HEK293 (cell line): ENCODE results near the gene TFE3.

ENCODE experiments used
- CTCF ChIA-PET: fragments of 350-600 bp; formaldehyde crosslinking; extraction: SDS; loops from one replicate; lab custom pipeline; 2021; ENCODE audit warnings: antibody characterized with exemption; lab: Yijun Ruan, JAX
- POLR2A ChIA-PET: fragments of 300-600 bp; formaldehyde crosslinking; extraction: SDS; loops from one replicate; lab custom pipeline; 2020; ENCODE audit warnings: antibody characterized with exemption, inconsistent platforms; lab: Yijun Ruan, JAX
- H3K27ac ChIP-seq: fragments of 200-500 bp; sonication (Bioruptor generic); 2 replicates; pipeline ENCODE4 v1.5.1; 2014; ENCODE audit warnings: low read depth, low read length, control low read depth, inconsistent platforms; ENCODE audit errors: extremely low read depth
- H3K36me3 ChIP-seq, 2 experiments: fragments of 200-500 bp in 1 of 2; sonication (Bioruptor generic) in 1 of 2; 1 replicate in 1 of 2; 2 replicates in 1 of 2; pipeline ENCODE4 v1.5.1; 2014 to 2017; ENCODE audit warnings: inconsistent platforms in 2 of 2, low read length in 2 of 2; ENCODE audit not compliant: control insufficient read depth in 2 of 2, insufficient read depth in 1 of 2
- H3K4me1 ChIP-seq: fragments of 200-500 bp; sonication (Bioruptor generic); 2 replicates; pipeline ENCODE4 v1.5.1; 2014; ENCODE audit warnings: mild to moderate bottlenecking, low read length, inconsistent platforms; ENCODE audit not compliant: control insufficient read depth, insufficient read depth
- H3K4me3 ChIP-seq: 2 replicates; pipeline ENCODE4 v1.5.1; 2011; ENCODE audit warnings: low read depth, mild to moderate bottlenecking, control low read depth, low read length, moderate library complexity
- H3K9me3 ChIP-seq: fragments of 200-500 bp; sonication (Bioruptor generic); 2 replicates; pipeline ENCODE4 v1.5.1; 2014; ENCODE audit warnings: low read depth, low read length, inconsistent platforms; ENCODE audit not compliant: control insufficient read depth, insufficient read depth
- CTCF ChIP-seq: fragments of 450-650 bp; formaldehyde crosslinking; IDR thresholded peaks from 2 replicates; pipeline ENCODE4 v1.5.1; 2016; ENCODE audit warnings: missing biosample characterization, missing genetic modification characterization
- GFI1B ChIP-seq: fragments of 450-650 bp; formaldehyde crosslinking; IDR thresholded peaks from 2 replicates; pipeline ENCODE4 v1.5.1; 2016; ENCODE audit warnings: missing biosample characterization, missing genetic modification characterization
- PRDM10 ChIP-seq: fragments of 450-650 bp; formaldehyde crosslinking; IDR thresholded peaks from 2 replicates; pipeline ENCODE4 v1.5.1; 2016; ENCODE audit warnings: missing biosample characterization, missing genetic modification characterization
- ZNF114 ChIP-seq: fragments of 450-650 bp; formaldehyde crosslinking; IDR thresholded peaks from 2 replicates; pipeline ENCODE4 v1.5.0; 2017; ENCODE audit warnings: missing biosample characterization, missing genetic modification characterization
- ZNF133 ChIP-seq: fragments of 450-650 bp; formaldehyde crosslinking; IDR thresholded peaks from 2 replicates; pipeline ENCODE4 v1.5.1; 2016; ENCODE audit warnings: missing biosample characterization, missing genetic modification characterization
- ZNF26 ChIP-seq: fragments of 450-650 bp; formaldehyde crosslinking; IDR thresholded peaks from 2 replicates; pipeline ENCODE4 v1.5.1; 2016; ENCODE audit warnings: missing biosample characterization, missing genetic modification characterization
- ZNF398 ChIP-seq: fragments of 450-650 bp; formaldehyde crosslinking; IDR thresholded peaks from 2 replicates; pipeline ENCODE4 v1.5.1; 2017; ENCODE audit warnings: missing biosample characterization, missing genetic modification characterization
- ZNF513 ChIP-seq: fragments of 450-650 bp; IDR thresholded peaks from 2 replicates; pipeline ENCODE4 v1.5.1; 2018; ENCODE audit warnings: missing biosample characterization, missing genetic modification characterization
- ZNF623 ChIP-seq: fragments of 450-650 bp; formaldehyde crosslinking; IDR thresholded peaks from 2 replicates; pipeline ENCODE4 v1.5.1; 2016; ENCODE audit warnings: missing biosample characterization, missing genetic modification characterization

The TFE3 gene

GRCh38 chrX:49061916-49062315 is 18.8 kb upstream of the TFE3 start (continued):
- TF ChIP-seq CTCF (tag by site-specific recombination) (no peak), ZNF26 (no peak), ZNF114 (tag by site-specific recombination) (no peak)

- Histone ChIP-seq H3K4me1 (no peaks in the 10 kb centered on the region), H3K9me3 (no peaks in the 10 kb centered on the region)
- CTCF ChIA-PET, result interaction anchor here (0.9 kb wide), 1 partner anchor 18 kb away, joined by 4 read pairs; the partner anchor contains the start of gene TFE3
- no peak for TF ChIP-seq ZNF114 (tag by site-specific recombination)
- peak; percentile 88 for TF ChIP-seq ZNF623
- TF ChIP-seq, all 188 proteins: peak for 1
- Histone ChIP-seq H3K4me3 (no peak overlapping the region), H3K36me3 (peaks cover 0 to 37% of the 10 kb centered on the region in 2 experiments; a peak in 1 of 3 replicates), H3K27ac (no peak overlapping the region)
- POLR2A ChIA-PET, result no interaction called here
Measured at GRCh38 chrX:49061490-49061889, 18.3 kb upstream of the TFE3 start.

- Histone ChIP-seq H3K4me1 (no peaks in the 10 kb centered on the region), H3K9me3 (no peaks in the 10 kb centered on the region), H3K27ac (no peak overlapping the region), H3K36me3 (peaks cover 0 to 33% of the 10 kb centered on the region in 2 experiments; a peak in 1 of 3 replicates), H3K4me3 (no peak overlapping the region)
- CTCF ChIA-PET, result interaction anchor here (0.9 kb wide), 1 partner anchor 18 kb away, joined by 4 read pairs; the partner anchor contains the start of gene TFE3
- no peak for TF ChIP-seq GFI1B
- no peak for TF ChIP-seq ZNF133 (tag by site-specific recombination)
- TF ChIP-seq PRDM10, result peak; percentile 83
- TF ChIP-seq ZNF513 (tag by site-specific recombination), result no peak
- TF ChIP-seq ZNF398 (tag by site-specific recombination), result no peak
- POLR2A ChIA-PET, result interaction anchor here (1.3 kb wide), 1 partner anchor 89 kb away, joined by 4 read pairs; the partner anchor contains the start of gene KCND1
Measured at GRCh38 chrX:49060914-49061313, 17.8 kb upstream of the TFE3 start.
